IPS-15b (cell line): Measurements from ENCODE around the gene FOSB.
"Not testable (repeated sequence)": the region's sequence is repeated elsewhere in the genome, so short reads cannot be mapped to it uniquely, and the experiment has no call there.

Experiments used
- H3K27me3 ChIP-seq: one replicate; pipeline ENCODE4 v1.6.1; 2013; ENCODE audit warnings: low read length; ENCODE audit not compliant: control insufficient read depth, insufficient read depth
- H3K36me3 ChIP-seq: one replicate; pipeline ENCODE4 v1.6.1; 2013; ENCODE audit warnings: low read length; ENCODE audit not compliant: control insufficient read depth, insufficient read depth
- H3K4me1 ChIP-seq: one replicate; pipeline ENCODE4 v1.6.1; 2013; ENCODE audit warnings: mild to moderate bottlenecking, low read length; ENCODE audit not compliant: control insufficient read depth, insufficient read depth
- H3K4me3 ChIP-seq: one replicate; pipeline ENCODE4 v1.5.1; 2013; ENCODE audit warnings: low read depth, low read length
- H3K9ac ChIP-seq: one replicate; pipeline ENCODE4 v1.6.1; 2013; ENCODE audit warnings: low read depth, mild to moderate bottlenecking, low read length
- H3K9me3 ChIP-seq: one replicate; pipeline ENCODE4 v1.6.1; 2013; ENCODE audit warnings: mild to moderate bottlenecking, low read length; ENCODE audit not compliant: control insufficient read depth, insufficient read depth

Gene FOSB

DNA sequence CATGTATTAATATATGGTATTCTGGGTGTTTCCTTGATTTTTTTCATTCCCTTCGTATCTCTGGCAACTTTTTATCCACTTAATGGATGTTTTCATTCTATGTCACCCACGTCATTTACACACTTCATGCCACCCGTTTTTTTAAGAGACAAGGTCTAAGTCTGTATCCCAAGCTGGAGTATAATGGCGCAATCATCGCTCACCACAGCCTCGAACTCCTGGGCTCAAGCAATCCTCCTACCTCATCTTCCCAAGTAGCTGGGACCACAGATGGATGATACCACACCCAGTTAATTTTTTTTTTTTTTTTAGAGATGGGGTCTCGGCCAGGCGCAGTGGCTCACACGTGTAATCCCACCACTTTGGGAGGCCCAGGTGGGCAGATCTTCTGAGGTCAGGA, 36.1 kb downstream of the FOSB start:
- Histone ChIP-seq H3K4me1 (peaks cover 11% of the 10 kb centered on the region), H3K9ac (no peak overlapping the region), H3K36me3 (no peaks in the 10 kb centered on the region), H3K9me3 (no peaks in the 10 kb centered on the region), H3K27me3 (no peaks in the 10 kb centered on the region), H3K4me3 (no peak overlapping the region)

DNA sequence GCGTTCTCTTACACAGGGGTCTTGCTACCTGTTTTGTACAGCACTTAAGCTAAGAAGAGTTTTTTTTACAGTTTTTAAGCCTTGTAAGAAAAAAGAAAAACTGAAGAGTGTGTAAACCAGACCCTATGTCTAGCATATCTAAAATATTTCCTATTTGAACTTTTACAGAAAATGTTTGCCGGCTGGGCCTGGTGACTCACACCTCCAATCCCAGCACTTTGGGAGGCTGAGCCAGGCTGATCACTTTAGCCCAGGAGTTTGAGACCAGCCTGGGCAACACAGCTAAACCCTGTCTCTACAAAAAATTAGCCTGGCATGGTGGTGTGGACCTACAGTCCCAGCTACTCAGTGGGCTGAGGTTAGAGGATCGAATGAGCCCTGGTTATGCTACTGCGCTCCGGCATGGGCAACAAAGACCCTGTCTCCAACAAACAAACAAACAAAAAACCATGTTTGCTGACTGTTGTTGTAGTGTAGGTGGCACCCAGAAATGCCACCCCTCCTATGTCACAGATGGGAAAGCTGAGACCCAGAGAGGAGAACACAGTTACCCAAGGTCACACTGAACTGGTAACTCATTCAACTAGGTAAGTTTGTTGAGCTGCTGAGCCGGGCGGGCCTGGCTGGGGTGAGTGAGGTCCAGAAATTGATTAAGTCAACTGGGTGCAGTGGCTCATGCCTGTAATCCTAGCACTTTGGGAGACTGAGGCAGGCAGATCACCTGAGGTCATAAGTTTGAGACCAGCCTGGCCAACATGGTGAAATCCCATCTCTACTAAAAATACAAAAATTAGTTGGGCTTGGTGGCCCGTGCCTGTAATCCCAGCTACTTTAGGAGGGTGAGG, 37.6 kb downstream of the FOSB start:
- Histone ChIP-seq H3K9me3 (no peaks in the 10 kb centered on the region), H3K27me3 (no peaks in the 10 kb centered on the region), H3K4me3 (peak overlapping the region; percentile 96), H3K9ac (no peak overlapping the region), H3K36me3 (no peaks in the 10 kb centered on the region), H3K4me1 (peaks cover 12% of the 10 kb centered on the region)

- no peaks in the 10 kb centered on the region for H3K27me3 ChIP-seq
- no peaks in the 10 kb centered on the region for H3K36me3 ChIP-seq
- no peak overlapping the region for H3K9ac ChIP-seq
- peak overlapping the region; percentile 96 for H3K4me3 ChIP-seq
- peaks cover 10% of the 10 kb centered on the region for H3K4me1 ChIP-seq
- no peaks in the 10 kb centered on the region for H3K9me3 ChIP-seq
Measured at GRCh38 chr19:45505996-45506245, 38.1 kb downstream of the FOSB start.

DNA sequence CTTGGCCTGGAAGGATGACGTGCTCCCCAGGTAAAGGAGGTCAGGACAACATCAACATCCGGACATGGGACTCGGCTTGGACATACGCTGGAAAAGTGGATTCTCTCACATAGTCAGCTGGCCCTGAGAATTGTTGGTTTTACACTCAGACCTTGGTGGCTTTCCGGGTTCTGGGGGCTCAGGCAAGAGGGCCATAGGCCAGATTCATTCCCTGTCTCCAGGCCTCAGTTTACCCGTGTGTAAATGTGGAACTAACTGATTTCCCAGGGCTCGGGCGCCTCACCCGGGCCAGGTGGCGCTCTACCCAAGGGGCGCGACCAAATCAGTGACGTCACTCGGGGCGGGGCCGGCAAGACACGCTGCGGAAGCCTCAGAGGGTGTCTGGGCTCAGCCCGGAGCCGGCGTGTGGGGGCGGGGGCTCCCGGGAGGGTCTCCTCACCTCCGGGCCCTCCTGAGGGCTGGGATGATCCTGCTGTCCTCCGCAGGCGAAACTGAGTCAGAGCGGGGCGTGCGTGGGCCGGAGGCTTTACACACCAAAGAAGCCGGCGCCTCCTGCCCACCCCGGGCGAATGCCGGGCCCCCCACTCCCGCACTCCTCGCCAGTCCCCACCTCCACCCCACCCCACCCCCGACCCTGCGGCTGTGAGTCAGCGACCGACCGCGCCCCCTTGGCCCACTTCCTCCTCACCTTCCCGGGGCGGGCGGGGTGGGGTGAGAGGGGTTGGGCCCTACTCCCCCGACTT, 38.6 kb downstream of the FOSB start:
- Histone ChIP-seq H3K4me3 (peak overlapping the region; percentile 96), H3K9me3 (no peaks in the 10 kb centered on the region), H3K9ac (no peak overlapping the region), H3K27me3 (no peaks in the 10 kb centered on the region), H3K36me3 (no peaks in the 10 kb centered on the region), H3K4me1 (peaks cover 6% of the 10 kb centered on the region)

GRCh38 chr19:45506989-45507871, 39.4 kb downstream of the FOSB start, which contains the start of gene VASP:
Gene VASP, plus strand, starts transcription at chr19:45507479. Its CDS starts 293 bp downstream, at chr19:45507772.
- peaks cover 6% of the 10 kb centered on the region for H3K4me1 ChIP-seq
- peak within 1 kb of the TSS; percentile 96 for H3K4me3 ChIP-seq
- no peaks in the 10 kb centered on the region for H3K27me3 ChIP-seq
- no peaks in the 10 kb centered on the region for H3K9me3 ChIP-seq
- no peaks in the 10 kb centered on the region for H3K36me3 ChIP-seq
- peak within 1 kb of the TSS; percentile 81 for H3K9ac ChIP-seq

DNA sequence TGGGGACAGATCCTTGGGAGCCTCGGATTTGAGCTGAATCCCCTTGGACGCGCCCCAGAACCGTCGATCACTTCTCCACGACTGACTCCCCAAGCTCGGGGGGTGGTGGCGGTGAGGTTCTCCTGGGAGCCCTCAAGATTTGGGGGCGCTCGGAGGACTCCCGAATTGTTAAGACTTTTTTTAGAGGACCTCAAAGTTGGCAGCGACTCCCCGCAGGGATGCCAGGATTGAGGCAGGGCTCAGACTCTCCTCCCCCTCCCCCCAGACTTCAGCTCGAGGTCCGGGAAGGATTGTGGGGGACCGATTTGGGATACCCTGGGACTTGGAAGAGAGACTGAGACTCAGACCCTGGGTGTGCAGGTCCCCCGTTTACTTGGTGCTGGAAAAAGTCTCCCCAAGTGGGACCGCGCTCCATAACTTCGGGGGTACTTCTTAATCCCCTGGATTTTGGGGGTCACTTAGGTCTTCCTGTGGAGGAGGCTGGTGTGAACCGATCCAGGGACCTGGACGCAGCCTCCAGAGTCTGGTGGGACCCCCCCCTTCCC, 40.1 kb downstream of the FOSB start:
- H3K36me3 ChIP-seq, result no peaks in the 10 kb centered on the region
- no peaks in the 10 kb centered on the region for H3K27me3 ChIP-seq
- H3K4me3 ChIP-seq, result peak overlapping the region; percentile 96
- peak overlapping the region; percentile 81 for H3K9ac ChIP-seq
- H3K4me1 ChIP-seq, result peaks cover 6% of the 10 kb centered on the region
- no peaks in the 10 kb centered on the region for H3K9me3 ChIP-seq

GRCh38 chr19:45508417-45508860, 40.6 kb downstream of the FOSB start:
- H3K9me3 ChIP-seq, result no peaks in the 10 kb centered on the region
- H3K9ac ChIP-seq, result peak overlapping the region; percentile 81
- peak overlapping the region; percentile 96 for H3K4me3 ChIP-seq
- H3K36me3 ChIP-seq, result no peaks in the 10 kb centered on the region
- no peaks in the 10 kb centered on the region for H3K27me3 ChIP-seq
- H3K4me1 ChIP-seq, result peaks cover 6% of the 10 kb centered on the region

- Histone ChIP-seq H3K9me3 (no peaks in the 10 kb centered on the region), H3K4me3 (peak overlapping the region; percentile 96), H3K27me3 (no peaks in the 10 kb centered on the region), H3K9ac (peak overlapping the region; percentile 76), H3K4me1 (peaks cover 6% of the 10 kb centered on the region), H3K36me3 (no peaks in the 10 kb centered on the region)
Measured at GRCh38 chr19:45508861-45509691, 41.3 kb downstream of the FOSB start.

- no peaks in the 10 kb centered on the region for H3K36me3 ChIP-seq
- H3K4me3 ChIP-seq, result peak overlapping the region; percentile 58
- H3K9me3 ChIP-seq, result no peaks in the 10 kb centered on the region
- peaks cover 6% of the 10 kb centered on the region for H3K4me1 ChIP-seq
- H3K9ac ChIP-seq, result peak overlapping the region; percentile 37
- H3K27me3 ChIP-seq, result no peaks in the 10 kb centered on the region
Measured at GRCh38 chr19:45509692-45510015, 41.9 kb downstream of the FOSB start.

DNA sequence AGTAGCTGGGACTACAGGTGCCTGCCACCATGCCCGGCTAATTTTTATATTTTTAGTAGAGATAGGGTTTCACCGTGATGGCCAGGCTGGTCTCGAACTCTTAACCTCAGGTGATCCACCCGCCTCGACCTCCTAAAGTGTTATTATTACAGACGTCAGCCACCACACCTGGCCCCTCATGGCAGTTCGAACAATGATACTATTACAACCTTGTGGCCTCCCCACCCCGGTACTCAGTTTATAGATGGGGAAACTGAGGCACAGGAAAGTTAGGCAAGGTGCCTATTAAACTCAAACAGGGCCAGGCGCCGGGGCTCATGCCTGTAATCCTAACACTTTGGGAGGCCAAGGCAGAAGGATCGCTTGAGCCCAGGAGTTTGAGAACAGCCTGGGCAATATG, 42.6 kb downstream of the FOSB start:
- H3K9ac ChIP-seq, H3K4me1 ChIP-seq, H3K36me3 ChIP-seq, H3K4me3 ChIP-seq, H3K9me3 ChIP-seq, H3K27me3 ChIP-seq: not testable (repeated sequence)

- Histone ChIP-seq H3K4me1 (peaks cover 4% of the 10 kb centered on the region), H3K9me3 (no peaks in the 10 kb centered on the region), H3K36me3 (no peaks in the 10 kb centered on the region), H3K27me3 (no peaks in the 10 kb centered on the region), H3K9ac (no peak overlapping the region), H3K4me3 (no peak overlapping the region)
Measured at GRCh38 chr19:45511074-45511473, 43.3 kb downstream of the FOSB start.
